Bladder microvascular endothelial cell (primary cell): ENCODE measurements around the gene TNFAIP1. TPM values are rescaled to one million over a fixed set of nuclear protein-coding genes. Genes with fewer than 3 reads are reported as not detected.

Source experiments
- total RNA-seq: library from RNA; depleted of rRNA; stranded (reverse); fragments of >200 nt; gene quantifications from 2 replicates; pipeline ENCODE4 v1.2.3, GENCODE V29; 2014

TNFAIP1 gene, protein sequence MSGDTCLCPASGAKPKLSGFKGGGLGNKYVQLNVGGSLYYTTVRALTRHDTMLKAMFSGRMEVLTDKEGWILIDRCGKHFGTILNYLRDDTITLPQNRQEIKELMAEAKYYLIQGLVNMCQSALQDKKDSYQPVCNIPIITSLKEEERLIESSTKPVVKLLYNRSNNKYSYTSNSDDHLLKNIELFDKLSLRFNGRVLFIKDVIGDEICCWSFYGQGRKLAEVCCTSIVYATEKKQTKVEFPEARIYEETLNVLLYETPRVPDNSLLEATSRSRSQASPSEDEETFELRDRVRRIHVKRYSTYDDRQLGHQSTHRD
- total RNA-seq, result 59.6 and 113 TPM in 2 replicates

DNA sequence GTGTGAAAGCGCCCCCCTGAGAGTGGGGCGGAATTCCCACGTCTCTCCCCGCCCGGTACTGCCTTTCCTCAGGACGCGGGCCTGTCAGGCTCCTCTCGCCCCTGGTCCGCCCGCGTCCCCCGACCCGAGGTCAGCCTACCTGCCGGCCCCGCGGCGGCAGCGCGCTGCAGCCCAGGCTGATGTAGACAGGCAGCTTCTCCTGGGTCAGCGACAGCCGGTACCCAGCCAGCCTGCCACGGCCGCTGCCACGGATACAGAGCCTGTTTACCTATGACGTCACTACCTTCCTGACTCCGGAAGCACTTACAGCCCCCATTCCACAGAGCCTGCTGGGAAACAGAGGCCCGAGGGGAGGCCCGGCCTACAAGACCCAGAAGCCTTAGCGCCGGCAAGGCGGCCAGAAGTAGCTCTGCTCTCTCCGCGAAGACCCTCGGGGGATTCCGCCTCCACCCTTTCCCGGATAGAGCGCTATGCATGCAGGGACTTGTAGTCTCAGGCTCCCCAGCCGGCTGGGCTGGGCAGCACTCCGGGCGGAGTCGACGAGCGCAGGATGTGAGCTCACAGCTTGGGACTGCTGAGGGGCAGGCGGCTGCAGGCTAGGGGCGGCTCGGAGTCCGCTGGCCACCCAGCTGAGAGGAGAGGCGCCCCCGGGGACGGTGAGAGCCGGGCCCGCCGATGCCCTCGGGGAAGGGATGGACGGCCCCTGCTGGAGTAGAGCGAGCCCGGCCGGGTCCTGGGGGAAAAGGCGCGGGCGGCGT, at the start of gene TNFAIP1, which contains the start of gene IFT20:
Gene TNFAIP1, plus strand, starts transcription at position 561 of the 758 bp plus-strand sequence. CDS start 3,761 bp downstream, outside the sequence.
Gene IFT20, minus strand, starts transcription at position 272 of the 758 bp plus-strand sequence. CDS start 3,487 bp downstream, outside the sequence.

DNA sequence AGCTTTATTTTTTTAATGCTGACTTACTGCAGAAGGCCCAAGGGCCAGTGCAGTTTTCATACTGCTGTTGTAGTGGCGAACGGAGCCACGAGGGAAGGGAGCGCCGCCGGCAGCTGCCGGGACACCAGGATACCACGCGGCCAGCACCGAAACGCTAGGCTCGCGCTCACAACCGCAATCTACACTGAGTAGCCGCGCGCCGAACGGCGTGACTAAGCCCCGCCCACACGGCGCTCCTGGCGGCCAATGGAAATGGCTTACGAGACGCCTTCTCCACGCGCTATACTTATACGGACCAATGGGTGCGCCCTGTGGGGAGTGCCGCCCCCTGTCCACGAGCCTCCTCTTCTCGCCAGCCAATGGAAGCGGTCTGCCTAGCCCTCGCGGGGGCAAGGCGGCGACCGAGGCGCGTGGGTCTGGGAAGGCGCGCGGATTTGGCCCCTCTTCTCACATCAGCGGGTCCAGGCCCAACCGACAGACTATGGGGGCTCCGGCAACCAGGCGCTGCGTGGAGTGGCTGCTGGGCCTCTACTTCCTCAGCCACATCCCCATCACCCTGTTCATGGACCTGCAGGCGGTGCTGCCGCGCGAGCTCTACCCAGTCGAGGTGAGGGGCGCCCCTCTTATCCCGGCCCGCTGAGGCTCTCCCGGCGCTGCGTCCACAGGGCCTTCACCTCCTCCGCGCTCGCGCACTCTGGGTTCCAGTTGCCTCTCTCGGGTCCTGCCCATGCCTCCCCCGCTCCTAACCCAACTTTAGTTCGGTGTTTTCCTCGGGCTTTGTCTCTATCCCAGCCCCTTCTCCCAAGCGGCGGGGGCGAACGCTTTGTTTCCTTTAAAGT, 16.6 kb upstream of the TNFAIP1 start, which contains the start of gene TMEM97:
Gene TMEM97, plus strand, starts transcription at position 442 of the 839 bp plus-strand sequence. Its CDS starts 40 bp downstream, at position 482.

DNA sequence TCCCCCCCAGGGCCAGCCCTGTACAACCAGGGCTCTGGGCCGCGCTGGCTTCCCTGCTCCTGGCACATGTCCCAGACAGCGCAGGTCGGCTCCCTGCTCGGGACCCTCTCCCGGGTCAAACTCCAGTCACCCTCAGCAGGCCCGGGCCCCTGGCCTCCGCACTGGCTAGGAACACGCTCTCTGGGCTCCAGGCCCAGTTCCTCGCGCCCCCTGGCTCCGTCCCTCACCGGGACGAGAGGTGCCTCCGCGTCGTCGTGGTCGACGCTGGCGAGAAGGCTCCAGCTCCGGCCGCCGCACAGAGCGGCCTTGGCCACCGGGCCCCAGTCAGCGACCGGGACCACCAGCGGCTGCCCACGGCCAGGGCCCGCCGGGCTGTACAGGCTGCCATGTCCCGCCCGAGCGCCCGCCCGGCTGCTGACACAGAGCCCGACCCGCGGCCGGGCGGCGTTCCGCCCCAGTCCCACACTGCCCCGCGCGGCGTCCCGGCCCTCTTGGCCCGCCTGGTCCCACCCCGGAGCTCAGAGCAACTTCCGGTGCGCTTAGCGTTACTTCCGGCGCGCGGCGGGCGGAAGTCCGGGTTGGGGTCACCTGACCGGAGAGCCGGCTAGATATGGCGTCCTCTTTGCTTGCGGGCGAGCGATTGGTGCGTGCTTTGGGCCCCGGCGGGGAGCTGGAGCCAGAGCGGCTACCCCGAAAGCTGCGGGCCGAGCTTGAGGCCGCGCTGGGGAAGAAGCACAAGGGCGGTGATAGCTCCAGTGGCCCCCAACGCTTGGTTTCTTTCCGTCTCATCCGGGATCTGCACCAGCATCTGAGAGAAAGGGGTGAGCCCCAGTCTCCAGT, 21.7 kb downstream of the TNFAIP1 start, which contains the start of gene POLDIP2:
Gene POLDIP2, minus strand, starts transcription at position 467 of the 840 bp plus-strand sequence. Its CDS starts 79 bp downstream, at position 388.

DNA sequence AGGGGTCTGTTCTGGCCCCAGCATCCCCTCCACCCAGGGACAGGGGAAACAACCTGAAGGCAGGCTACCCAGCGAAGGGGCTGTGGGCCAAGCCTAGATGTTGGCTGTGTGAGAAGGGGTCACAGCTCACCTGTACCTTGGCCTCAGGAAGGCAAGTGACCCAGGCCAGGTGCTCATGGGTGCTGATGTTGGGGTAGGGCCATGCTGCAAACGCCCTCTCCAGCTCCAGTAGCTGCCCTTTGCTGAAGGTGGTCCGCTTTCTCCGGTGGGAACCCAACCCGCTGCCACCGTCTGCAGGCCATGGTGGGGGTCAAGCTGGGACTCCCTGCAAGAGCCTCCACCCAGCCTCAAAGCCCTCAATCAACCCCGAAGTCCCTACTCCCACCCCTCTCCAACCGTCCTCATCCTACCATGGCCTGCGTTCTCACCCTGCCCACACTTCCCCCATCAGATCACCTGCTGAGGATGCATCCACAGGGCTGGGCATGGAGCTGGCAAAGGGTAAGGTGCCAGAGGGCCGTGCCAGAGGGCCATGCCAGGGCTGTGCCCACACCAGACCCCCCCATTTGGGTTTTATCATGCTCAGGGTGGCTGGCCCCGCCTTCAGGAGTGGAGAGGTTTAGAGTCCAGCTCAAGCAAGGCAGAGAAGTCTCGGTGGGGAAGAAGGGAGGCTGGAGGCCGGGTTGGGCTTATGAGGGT, 29.3 kb downstream of the TNFAIP1 start, which contains the start of gene SEBOX:
Gene SEBOX, minus strand, starts transcription at position 535 of the 699 bp plus-strand sequence. Its CDS starts 48 bp downstream, at position 487.

DNA sequence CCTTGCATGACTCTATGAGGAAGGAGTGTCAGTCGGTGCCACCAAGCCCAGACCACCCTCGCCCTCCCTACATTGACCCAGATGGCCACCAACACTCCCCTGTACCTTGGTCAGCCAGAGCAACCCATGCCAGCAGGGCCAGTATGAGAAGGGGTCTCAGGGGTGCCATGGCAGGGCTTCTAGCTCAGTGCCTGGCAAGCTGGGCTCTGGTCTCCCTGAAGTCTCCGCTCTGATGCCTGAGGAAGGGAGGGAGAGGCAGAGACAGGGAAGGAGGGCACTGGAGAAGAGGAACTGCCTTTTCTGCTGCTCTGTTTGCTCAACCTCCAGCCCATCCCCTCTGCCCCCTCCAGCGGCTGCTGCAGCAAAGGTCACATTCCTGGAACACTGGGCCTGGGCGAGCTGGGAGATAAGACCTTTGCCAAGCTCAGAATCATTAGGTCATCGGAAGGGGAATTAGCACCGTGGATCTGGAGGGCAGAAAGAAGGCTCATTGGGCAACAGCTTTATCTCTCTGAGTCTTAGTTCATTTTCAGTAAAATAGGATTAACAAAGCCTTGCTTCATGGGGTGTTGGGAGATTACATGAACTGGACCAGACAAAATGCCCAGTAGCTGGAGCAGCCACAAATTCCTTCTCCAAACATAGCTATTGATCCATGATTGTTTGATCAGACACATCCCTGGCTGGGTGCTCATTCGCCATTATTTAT, 34.6 kb downstream of the TNFAIP1 start, which contains the start of gene VTN:
Gene VTN, minus strand, starts transcription at position 273 of the 709 bp plus-strand sequence. Its CDS starts 104 bp downstream, at position 169.

DNA sequence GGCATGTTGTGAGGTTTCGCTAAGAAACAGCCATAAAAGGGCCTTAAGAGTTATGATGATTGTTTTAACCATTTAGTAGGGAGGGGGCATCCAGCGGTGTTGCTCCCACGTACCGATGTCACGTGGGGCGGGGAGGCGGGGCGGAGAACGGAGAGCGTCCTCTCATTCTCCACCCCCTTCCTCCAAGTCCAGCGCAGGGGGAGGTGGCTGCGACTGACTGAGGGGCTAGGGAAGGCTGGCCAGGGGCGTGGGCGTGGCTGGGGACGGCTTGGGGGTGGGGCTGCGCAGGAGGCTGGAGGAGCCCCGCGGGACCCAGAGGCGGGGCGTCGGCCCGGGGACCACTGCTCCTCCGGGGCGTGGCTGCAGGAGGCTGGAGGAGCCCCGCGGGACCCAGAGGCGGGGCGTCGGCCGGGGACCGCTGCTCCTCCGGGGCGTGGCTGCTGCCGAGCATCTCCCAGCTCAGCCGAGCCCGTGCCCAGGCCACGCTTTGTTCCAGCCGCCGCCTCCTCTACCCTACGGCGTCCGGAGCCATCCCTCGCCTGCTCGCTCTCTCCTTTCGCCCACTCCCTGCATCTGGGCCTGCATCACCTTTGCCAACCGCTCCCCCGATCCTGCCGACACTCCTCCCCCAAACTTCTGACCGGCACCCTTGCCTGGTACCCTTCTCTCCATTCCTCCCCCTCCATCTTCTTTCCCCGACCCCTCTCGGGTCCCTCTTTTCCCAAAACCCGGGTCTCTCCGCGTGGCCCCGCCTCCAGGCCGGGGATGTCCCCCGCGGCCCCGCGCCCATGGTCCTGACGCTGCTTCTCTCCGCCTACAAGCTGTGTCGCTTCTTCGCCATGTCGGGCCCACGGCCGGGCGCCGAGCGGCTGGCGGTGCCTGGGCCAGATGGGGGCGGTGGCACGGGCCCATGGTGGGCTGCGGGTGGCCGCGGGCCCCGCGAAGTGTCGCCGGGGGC, 36.0 kb downstream of the TNFAIP1 start, which contains the start of gene SARM1:
Gene SARM1, plus strand, starts transcription at position 450 of the 958 bp plus-strand sequence. Its CDS starts 339 bp downstream, at position 789.

Other genes starting within 250 kb of the TNFAIP1 start
- gene TMEM97, start 16.6 kb upstream of the TNFAIP1 start, total RNA-seq, result 9.1 and 22.5 TPM in 2 replicates
- gene IFT20, start 289 bp upstream of the TNFAIP1 start, total RNA-seq, result 32.5 and 37.6 TPM in 2 replicates
- 56.6 and 57.5 TPM in 2 replicates for gene POLDIP2, start 21.8 kb downstream of the TNFAIP1 start, total RNA-seq
- not detected in 2 replicates for gene SEBOX, start 29.4 kb downstream of the TNFAIP1 start, total RNA-seq
- gene VTN, start 34.5 kb downstream of the TNFAIP1 start, total RNA-seq, result under 0.01 and 0.06 TPM in 2 replicates
- gene SARM1, start 35.9 kb downstream of the TNFAIP1 start, total RNA-seq, result 1.1 and 10.5 TPM in 2 replicates
- gene SLC46A1, start 70.5 kb downstream of the TNFAIP1 start, total RNA-seq, result 3.2 and 3.6 TPM in 2 replicates
- gene SLC13A2, start 137.9 kb downstream of the TNFAIP1 start, total RNA-seq, result not detected in 2 replicates
- gene FOXN1, start 170.6 kb downstream of the TNFAIP1 start, total RNA-seq, result not detected in 2 replicates
- gene UNC119, start 216.9 kb downstream of the TNFAIP1 start, total RNA-seq, result 14.4 and 28.1 TPM in 2 replicates
- gene PIGS, start 235.8 kb downstream of the TNFAIP1 start, total RNA-seq, result 31.7 and 72.4 TPM in 2 replicates
- 19.6 and 25.0 TPM in 2 replicates for gene ALDOC, start 241.1 kb downstream of the TNFAIP1 start, total RNA-seq